ENCODE measurements around the gene CCDC33.

GRCh38 chr15:74200871-74201419 lies 35.2 kb upstream of the CCDC33 start:
- TF ChIP-seq, protein P1, sequence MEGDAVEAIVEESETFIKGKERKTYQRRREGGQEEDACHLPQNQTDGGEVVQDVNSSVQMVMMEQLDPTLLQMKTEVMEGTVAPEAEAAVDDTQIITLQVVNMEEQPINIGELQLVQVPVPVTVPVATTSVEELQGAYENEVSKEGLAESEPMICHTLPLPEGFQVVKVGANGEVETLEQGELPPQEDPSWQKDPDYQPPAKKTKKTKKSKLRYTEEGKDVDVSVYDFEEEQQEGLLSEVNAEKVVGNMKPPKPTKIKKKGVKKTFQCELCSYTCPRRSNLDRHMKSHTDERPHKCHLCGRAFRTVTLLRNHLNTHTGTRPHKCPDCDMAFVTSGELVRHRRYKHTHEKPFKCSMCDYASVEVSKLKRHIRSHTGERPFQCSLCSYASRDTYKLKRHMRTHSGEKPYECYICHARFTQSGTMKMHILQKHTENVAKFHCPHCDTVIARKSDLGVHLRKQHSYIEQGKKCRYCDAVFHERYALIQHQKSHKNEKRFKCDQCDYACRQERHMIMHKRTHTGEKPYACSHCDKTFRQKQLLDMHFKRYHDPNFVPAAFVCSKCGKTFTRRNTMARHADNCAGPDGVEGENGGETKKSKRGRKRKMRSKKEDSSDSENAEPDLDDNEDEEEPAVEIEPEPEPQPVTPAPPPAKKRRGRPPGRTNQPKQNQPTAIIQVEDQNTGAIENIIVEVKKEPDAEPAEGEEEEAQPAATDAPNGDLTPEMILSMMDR (IDR thresholded peaks at IDR 0.05; ENCODE audit: extremely low read depth in 1 of 2, insufficient read depth in 1 of 2, low read depth in 1 of 2, low read length in 2 of 2): no peak
- TF ChIP-seq EZH2 (IDR thresholded peaks at IDR 0.05; ENCODE audit: borderline replicate concordance, low read depth, low read length, severe bottlenecking) (no peak), FOS (IDR thresholded peaks at IDR 0.05; ENCODE audit: borderline replicate concordance, insufficient read depth, low read length) (no peak), POLR2A (IDR thresholded peaks at IDR 0.05; ENCODE audit: low read depth, low read length) (no peak), GATA2 (IDR thresholded peaks at IDR 0.05; ENCODE audit: insufficient read depth, insufficient read length, low read depth, low read length) (no peak), POLR2AphosphoS5 (IDR thresholded peaks at IDR 0.05; ENCODE audit: insufficient read depth, low read depth, low read length) (no peak), JUN (IDR thresholded peaks at IDR 0.05; ENCODE audit: borderline replicate concordance, insufficient read depth, insufficient read length, low read depth) (no peak), MAX (IDR thresholded peaks at IDR 0.05; ENCODE audit: insufficient read depth, insufficient read length) (no peak)

All from endothelial cell of umbilical vein (primary cell).